Activated T-cell treated with anti-CD3 and anti-CD28 coated beads, Interleukin-2, amount 50 U/mL, for 4 hours (primary cell): ENCODE results near the gene CHAD. TPM values are rescaled to one million over a fixed set of nuclear protein-coding genes. Genes with fewer than 3 reads are reported as not detected.

ENCODE experiments used
- ATAC-seq, 2 donors: fragments of 200-7000 bp; cut with Tn5 transposase; one replicate each; pipeline ENCODE4 v1.10.0; 2021
- DNase-seq: peaks from one replicate; pipeline ENCODE4 v3.0.0-alpha.2; 2020
- H3K27me3 Mint-ChIP-seq: one replicate; pipeline ENCODE4 v1.8.0; 2021; ENCODE audit warnings: low read depth, mixed read lengths
- H3K36me3 Mint-ChIP-seq: one replicate; pipeline ENCODE4 v1.8.0; 2022; ENCODE audit warnings: mixed read lengths; ENCODE audit not compliant: insufficient read depth
- H3K4me1 Mint-ChIP-seq: one replicate; pipeline ENCODE4 v1.8.0; 2021; ENCODE audit warnings: low read depth, mixed read lengths
- H3K4me3 Mint-ChIP-seq: one replicate; pipeline ENCODE4 v1.8.0; 2021; ENCODE audit warnings: mild to moderate bottlenecking, moderate library complexity, mixed read lengths
- H3K9me3 Mint-ChIP-seq: one replicate; pipeline ENCODE4 v1.8.0; 2021; ENCODE audit warnings: mixed read lengths
- total RNA-seq, 3 donors: library from RNA; stranded (reverse); gene quantifications; one replicate each; pipeline ENCODE4 v1.2.1, GENCODE V29; 2021

CHAD gene
- total RNA-seq, 3 donors from 2014 or later: not detected

DNA sequence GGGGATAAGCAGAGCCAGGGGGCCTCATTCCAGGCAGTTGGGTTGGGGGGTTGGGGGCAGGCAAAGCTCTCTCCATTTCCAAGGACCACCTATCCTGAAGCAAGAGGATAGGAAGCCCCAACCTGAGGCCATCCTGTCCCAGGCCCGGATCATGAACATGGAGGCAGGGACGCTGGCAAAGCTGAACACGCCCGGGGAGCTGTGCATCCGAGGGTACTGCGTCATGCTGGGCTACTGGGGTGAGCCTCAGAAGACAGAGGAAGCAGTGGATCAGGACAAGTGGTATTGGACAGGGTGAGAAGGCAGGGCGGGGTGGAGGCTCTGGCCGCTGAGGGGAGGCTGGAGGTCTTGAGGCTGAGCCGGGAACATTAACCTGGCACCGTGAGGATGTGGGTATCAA, 3.6 kb upstream of the CHAD start:
- peaks cover 4% of the 10 kb centered on the region for H3K4me1 Mint-ChIP-seq
- H3K36me3 Mint-ChIP-seq: peaks cover 5% of the 10 kb centered on the region
- ATAC-seq (no peak), DNase-seq (no peak)
- peaks cover 28% of the 10 kb centered on the region for H3K27me3 Mint-ChIP-seq
- no peaks in the 10 kb centered on the region for H3K9me3 Mint-ChIP-seq
- no peak overlapping the region for H3K4me3 Mint-ChIP-seq

GRCh38 chr17:50471009-50471905, 2.6 kb upstream of the CHAD start:
- Mint-ChIP-seq H3K4me1 (peaks cover 6% of the 10 kb centered on the region), H3K27me3 (peaks cover 26% of the 10 kb centered on the region), H3K9me3 (no peaks in the 10 kb centered on the region), H3K36me3 (peaks cover 5% of the 10 kb centered on the region), H3K4me3 (no peak overlapping the region)
- ATAC-seq (no peak), DNase-seq (no peak)

GRCh38 chr17:50470426-50470825, 1.7 kb upstream of the CHAD start:
- Mint-ChIP-seq H3K36me3 (peaks cover 5% of the 10 kb centered on the region), H3K9me3 (no peaks in the 10 kb centered on the region), H3K4me3 (no peak overlapping the region), H3K27me3 (peaks cover 25% of the 10 kb centered on the region), H3K4me1 (peaks cover 6% of the 10 kb centered on the region)
- ATAC-seq (no peak), DNase-seq (no peak)

DNA sequence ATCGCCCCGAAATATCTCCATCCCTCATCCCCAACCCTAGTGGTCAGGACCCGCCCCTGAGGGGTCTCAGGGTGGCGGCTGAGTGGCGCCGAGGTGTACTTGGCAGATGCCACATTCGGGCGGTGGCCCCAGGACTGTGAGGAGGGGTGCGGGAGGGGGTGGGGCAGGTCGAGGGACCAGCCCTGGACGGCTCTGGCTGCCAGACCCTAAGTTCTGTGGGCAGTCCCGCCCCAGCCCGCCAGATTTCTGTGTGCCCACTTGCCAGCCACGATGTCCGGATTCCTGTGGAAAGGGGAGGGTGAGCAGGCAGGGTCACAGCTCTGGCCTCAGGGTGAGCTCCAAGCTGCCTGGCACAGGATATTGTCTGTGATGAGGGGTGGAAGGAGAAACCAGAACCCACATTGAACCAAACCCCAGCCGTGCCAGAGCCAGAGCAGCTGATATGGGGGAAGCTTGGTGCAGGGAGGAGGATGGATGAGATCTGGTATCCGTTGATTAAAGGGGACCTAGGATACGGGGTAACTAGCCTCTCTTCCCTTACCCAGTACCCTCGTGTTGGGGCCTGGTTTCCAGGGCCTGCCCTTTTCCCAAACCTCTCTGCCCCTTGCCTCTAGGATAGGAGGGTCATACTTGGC, 1.1 kb upstream of the CHAD start:
- ATAC-seq (no peak), DNase-seq (no peak)
- H3K9me3 Mint-ChIP-seq: no peaks in the 10 kb centered on the region
- H3K36me3 Mint-ChIP-seq: peaks cover 5% of the 10 kb centered on the region
- peaks cover 25% of the 10 kb centered on the region for H3K27me3 Mint-ChIP-seq
- no peak overlapping the region for H3K4me3 Mint-ChIP-seq
- peaks cover 6% of the 10 kb centered on the region for H3K4me1 Mint-ChIP-seq

GRCh38 chr17:50469208-50469605, 527 bp upstream of the CHAD start:
- Mint-ChIP-seq H3K9me3 (no peaks in the 10 kb centered on the region), H3K36me3 (peaks cover 4% of the 10 kb centered on the region), H3K27me3 (peaks cover 25% of the 10 kb centered on the region), H3K4me1 (peaks cover 6% of the 10 kb centered on the region), H3K4me3 (no peak overlapping the region)
- DNase-seq: no peak
- peak; percentile 12 to 35 for ATAC-seq

GRCh38 chr17:50467855-50468303, 801 bp downstream of the CHAD start:
- Mint-ChIP-seq H3K36me3 (peaks cover 4% of the 10 kb centered on the region), H3K27me3 (peaks cover 25% of the 10 kb centered on the region), H3K4me1 (peaks cover 6% of the 10 kb centered on the region), H3K4me3 (peak overlapping the region; percentile 56), H3K9me3 (no peaks in the 10 kb centered on the region)
- no peak for DNase-seq
- ATAC-seq: no peak

DNA sequence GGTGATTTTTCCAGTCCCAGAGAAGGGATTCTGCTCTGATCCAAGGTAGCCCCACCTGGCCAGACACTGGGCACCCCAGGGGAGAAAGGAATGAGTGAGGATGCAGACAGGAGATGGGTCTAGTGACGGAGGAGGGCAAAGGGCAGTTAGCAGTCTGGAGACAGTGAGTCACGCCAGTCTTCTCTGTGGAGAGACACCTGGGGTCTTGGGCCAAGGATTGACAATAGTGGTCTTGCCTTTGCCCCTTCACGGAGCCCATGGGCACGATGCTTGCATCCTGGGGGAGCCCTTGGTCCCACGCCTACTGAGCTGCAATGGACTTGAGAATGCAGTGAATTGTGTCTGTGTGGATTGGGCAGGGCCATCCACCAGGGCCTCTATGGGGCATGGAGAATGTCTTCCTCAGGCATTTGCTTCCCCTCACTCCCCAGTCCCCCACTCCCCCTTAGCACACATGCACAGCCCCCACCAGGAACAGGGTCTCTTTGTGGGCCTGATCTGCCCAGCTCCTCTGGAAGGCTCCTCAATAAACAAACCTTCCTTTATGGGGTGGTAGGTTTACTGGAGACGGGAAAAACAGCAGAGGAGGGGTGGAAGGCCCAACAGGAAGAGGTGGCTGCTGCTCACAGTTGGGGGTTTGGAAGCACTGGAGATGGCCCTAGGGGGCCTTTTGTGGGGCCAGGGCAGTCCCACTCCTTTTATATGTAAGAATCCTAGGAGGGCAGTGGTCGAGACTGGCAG, 1.4 kb downstream of the CHAD start:
- DNase-seq: no peak
- Mint-ChIP-seq H3K9me3 (no peaks in the 10 kb centered on the region), H3K4me3 (no peak overlapping the region), H3K36me3 (no peaks in the 10 kb centered on the region), H3K4me1 (peaks cover 6% of the 10 kb centered on the region), H3K27me3 (peaks cover 25% of the 10 kb centered on the region)
- ATAC-seq: no peak

- no peak for ATAC-seq
- no peaks in the 10 kb centered on the region for H3K36me3 Mint-ChIP-seq
- DNase-seq: no peak
- no peaks in the 10 kb centered on the region for H3K9me3 Mint-ChIP-seq
- no peak overlapping the region for H3K4me3 Mint-ChIP-seq
- peaks cover 25% of the 10 kb centered on the region for H3K27me3 Mint-ChIP-seq
- H3K4me1 Mint-ChIP-seq: peaks cover 6% of the 10 kb centered on the region
Measured at GRCh38 chr17:50466371-50467113, 2.1 kb downstream of the CHAD start.

- ATAC-seq (no peak), DNase-seq (no peak)
- no peaks in the 10 kb centered on the region for H3K36me3 Mint-ChIP-seq
- no peak overlapping the region for H3K4me3 Mint-ChIP-seq
- peaks cover 22% of the 10 kb centered on the region for H3K27me3 Mint-ChIP-seq
- H3K9me3 Mint-ChIP-seq: no peaks in the 10 kb centered on the region
- H3K4me1 Mint-ChIP-seq: peaks cover 6% of the 10 kb centered on the region
Measured at GRCh38 chr17:50465635-50466034, 3.0 kb downstream of the CHAD start.

DNA sequence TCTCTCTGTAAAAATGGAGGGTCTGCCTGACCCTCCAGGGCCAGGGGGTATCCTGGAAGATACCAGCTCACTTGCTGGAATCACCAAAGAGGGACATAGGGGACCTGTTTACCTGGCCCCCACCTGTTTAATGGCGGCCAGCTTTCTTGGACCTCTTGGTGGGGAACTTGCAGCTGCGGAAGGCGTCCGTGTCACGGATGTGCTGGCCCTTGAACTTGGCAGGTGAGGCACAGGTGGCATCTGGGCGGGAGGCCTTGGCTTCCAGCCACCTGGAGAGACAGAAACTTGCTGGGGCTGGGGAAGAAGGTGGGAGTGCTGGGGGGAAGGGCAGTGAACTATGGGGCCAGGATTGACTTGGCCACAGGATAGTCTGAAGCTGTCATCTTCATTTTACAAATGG, 3.5 kb downstream of the CHAD start:
- Mint-ChIP-seq H3K9me3 (no peaks in the 10 kb centered on the region), H3K4me1 (peaks cover 6% of the 10 kb centered on the region), H3K27me3 (peaks cover 18% of the 10 kb centered on the region), H3K36me3 (no peaks in the 10 kb centered on the region), H3K4me3 (no peak overlapping the region)
- DNase-seq (no peak), ATAC-seq (no peak)

DNA sequence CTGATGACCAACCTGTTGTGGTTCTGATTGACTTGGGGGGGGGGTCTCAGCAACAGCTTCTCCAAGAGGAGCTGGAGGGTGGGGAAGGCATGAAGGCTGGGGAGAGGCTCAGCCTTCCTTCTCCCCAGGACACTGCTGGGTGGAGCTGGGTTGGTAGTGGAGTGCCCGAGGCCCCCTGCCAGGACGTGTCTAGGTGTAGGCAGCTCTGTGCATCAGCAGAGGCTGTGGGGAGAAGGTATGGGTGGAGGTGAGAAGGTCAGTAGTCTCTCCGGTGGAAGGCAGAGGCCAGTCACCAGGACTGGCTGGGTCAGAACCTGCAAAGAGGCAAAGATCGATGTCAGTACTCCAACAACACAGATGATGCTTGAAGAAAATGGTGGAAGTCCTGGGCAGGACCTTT, 3.9 kb downstream of the CHAD start:
- DNase-seq: no peak
- Mint-ChIP-seq H3K36me3 (no peaks in the 10 kb centered on the region), H3K9me3 (no peaks in the 10 kb centered on the region), H3K27me3 (peaks cover 15% of the 10 kb centered on the region), H3K4me3 (no peak overlapping the region), H3K4me1 (peaks cover 6% of the 10 kb centered on the region)
- no peak for ATAC-seq

GRCh38 chr17:50464121-50464520, 4.6 kb downstream of the CHAD start:
- no peak for DNase-seq
- no peaks in the 10 kb centered on the region for H3K9me3 Mint-ChIP-seq
- no peak overlapping the region for H3K4me3 Mint-ChIP-seq
- H3K36me3 Mint-ChIP-seq: no peaks in the 10 kb centered on the region
- peaks cover 6% of the 10 kb centered on the region for H3K4me1 Mint-ChIP-seq
- H3K27me3 Mint-ChIP-seq: peaks cover 15% of the 10 kb centered on the region
- no peak for ATAC-seq

- no peak for DNase-seq
- H3K9me3 Mint-ChIP-seq: no peaks in the 10 kb centered on the region
- H3K4me3 Mint-ChIP-seq: no peak overlapping the region
- peaks cover 2% of the 10 kb centered on the region for H3K4me1 Mint-ChIP-seq
- no peak for ATAC-seq
- H3K36me3 Mint-ChIP-seq: no peaks in the 10 kb centered on the region
- H3K27me3 Mint-ChIP-seq: peaks cover 3% of the 10 kb centered on the region
Measured at GRCh38 chr17:50462446-50462845, 6.2 kb downstream of the CHAD start.

DNA sequence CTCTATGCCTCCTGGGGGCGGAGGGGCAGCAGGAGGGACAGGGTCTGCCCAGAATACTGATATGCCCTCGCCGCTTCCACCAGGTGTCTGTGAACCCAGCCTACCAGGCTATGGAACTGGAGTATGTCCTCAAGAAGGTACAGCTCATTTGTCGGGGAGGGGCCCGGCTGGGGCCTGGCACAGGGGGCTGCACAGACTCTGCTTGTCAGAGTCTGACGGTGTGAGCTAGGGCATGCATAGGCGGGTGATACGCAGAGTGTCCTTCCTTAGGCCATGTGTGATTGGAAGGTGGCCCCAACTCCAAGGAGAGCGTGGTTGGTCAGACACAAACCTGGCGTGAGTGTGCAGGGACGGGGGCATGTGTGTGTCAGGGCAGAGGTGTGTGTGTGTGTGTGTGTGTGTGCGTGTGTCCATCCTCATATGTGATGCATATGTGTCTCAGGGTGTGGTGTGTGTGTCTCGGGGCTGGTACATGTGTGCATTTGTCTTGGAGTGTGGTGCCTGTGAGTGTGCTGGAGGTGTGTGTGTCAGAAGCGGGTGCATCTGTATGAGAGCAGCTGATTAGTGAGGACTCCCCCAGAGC, 7.0 kb downstream of the CHAD start:
- no peak for DNase-seq
- no peaks in the 10 kb centered on the region for H3K4me1 Mint-ChIP-seq
- ATAC-seq: no peak
- H3K36me3 Mint-ChIP-seq: no peaks in the 10 kb centered on the region
- no peak overlapping the region for H3K4me3 Mint-ChIP-seq
- H3K27me3 Mint-ChIP-seq: no peaks in the 10 kb centered on the region
- no peaks in the 10 kb centered on the region for H3K9me3 Mint-ChIP-seq
